Fibroblast of lung (primary cell): ENCODE measurements around the gene PTX4. TPM values are rescaled to one million over a fixed set of nuclear protein-coding genes. Genes with fewer than 3 reads are reported as not detected.

Experiments
- DNase-seq, 2 donors: peaks; one replicate each; pipeline versions ENCODE4 v3.0.0 to v3.0.0-alpha.2; 2010; ENCODE audit warnings: low read depth in 2 of 2
- H2AFZ ChIP-seq: 2 replicates; pipeline ENCODE4 v1.5.1; 2012; ENCODE audit warnings: low read length, control low read depth, inconsistent platforms
- H3K27ac ChIP-seq: 2 replicates; pipeline ENCODE4 v1.5.1; 2011; ENCODE audit warnings: low read length, control low read depth; ENCODE audit not compliant: insufficient read depth
- H3K27me3 ChIP-seq: 2 replicates; pipeline ENCODE4 v1.5.1; 2011; ENCODE audit warnings: mild to moderate bottlenecking, low read length; ENCODE audit not compliant: control insufficient read depth, insufficient read depth
- H3K36me3 ChIP-seq: 2 replicates; pipeline ENCODE4 v1.5.1; 2011; ENCODE audit warnings: low read length; ENCODE audit not compliant: control insufficient read depth, insufficient read depth
- H3K4me1 ChIP-seq: 2 replicates; pipeline ENCODE4 v1.5.1; 2011; ENCODE audit warnings: low read length; ENCODE audit not compliant: control insufficient read depth, insufficient read depth; ENCODE audit errors: extremely low read depth
- H3K4me2 ChIP-seq: 2 replicates; pipeline ENCODE4 v1.5.1; 2011; ENCODE audit warnings: low read length, control low read depth; ENCODE audit not compliant: insufficient read depth; ENCODE audit errors: extremely low read depth
- H3K4me3 ChIP-seq, 4 experiments: fragments of 200-600 bp in 1 of 4; sonication (generic) in 1 of 4; replicated peaks in 1 of 4; 2 replicates each; pipeline ENCODE4 v1.5.1; 2011 to 2016; ENCODE audit warnings: low read length in 4 of 4, low read depth in 3 of 4, mild to moderate bottlenecking in 3 of 4, control low read depth in 2 of 4, inconsistent platforms in 1 of 4, mixed read lengths in 1 of 4; ENCODE audit not compliant: insufficient read depth in 1 of 4; ENCODE audit errors: control extremely low read depth in 1 of 4
- H3K79me2 ChIP-seq: 2 replicates; pipeline ENCODE4 v1.5.1; 2012; ENCODE audit warnings: mild to moderate bottlenecking, low read length, inconsistent platforms; ENCODE audit not compliant: control insufficient read depth, insufficient read depth
- H3K9ac ChIP-seq: 2 replicates; pipeline ENCODE4 v1.5.1; 2011; ENCODE audit warnings: mild to moderate bottlenecking, low read length, control low read depth; ENCODE audit not compliant: insufficient read depth
- H3K9me3 ChIP-seq: 2 replicates; pipeline ENCODE4 v1.5.1; 2012; ENCODE audit warnings: low read depth, low read length; ENCODE audit not compliant: control insufficient read depth, insufficient read depth
- H4K20me1 ChIP-seq: 2 replicates; pipeline ENCODE4 v1.5.1; 2011; ENCODE audit warnings: low read length; ENCODE audit not compliant: control insufficient read depth, insufficient read depth; ENCODE audit errors: extremely low read depth
- CTCF ChIP-seq, 2 donors: IDR thresholded peaks in 1 of 2; conservative IDR thresholded peaks in 1 of 2; 1 replicate in 1 of 2; 2 replicates in 1 of 2; pipeline ENCODE4 v1.5.1; 2011 to 2012; ENCODE audit warnings: low read length in 2 of 2, control low read depth in 1 of 2, inconsistent platforms in 1 of 2, low read depth in 1 of 2, mild to moderate bottlenecking in 1 of 2
- EZH2 ChIP-seq: IDR thresholded peaks from 2 replicates; pipeline ENCODE4 v1.5.1; 2012; ENCODE audit warnings: low read length, control low read depth, mild to moderate bottlenecking; ENCODE audit errors: missing control alignments
- polyA plus RNA-seq, 2 donors: library from polyadenylated mRNA; depleted of rRNA in 1 of 2; stranded (reverse) in 1 of 2; unstranded in 1 of 2; fragments of >200 nt; gene quantifications; 2 replicates each; pipeline ENCODE4 v1.2.1, GENCODE V29; 2011 to 2012; ENCODE audit warnings: missing spikeins in 1 of 2
- total RNA-seq: library from RNA; depleted of rRNA; stranded (reverse); fragments of >200 nt; gene quantifications from 2 replicates; pipeline ENCODE4 v1.2.1, GENCODE V29; 2014

The PTX4 gene
- total and polyA plus RNA-seq, 2 donors (not counting 1 experiment from before 2014, with no cell fraction given), result not detected

GRCh38 chr16:1496464-1496863, 7.7 kb upstream of the PTX4 start:
- Histone ChIP-seq H3K9ac (no peak overlapping the region), H3K4me1 (no peaks in the 10 kb centered on the region), H4K20me1 (no peaks in the 10 kb centered on the region), H3K27ac (no peak overlapping the region), H3K79me2 (peaks cover 12% of the 10 kb centered on the region), H3K36me3 (peaks cover 14% of the 10 kb centered on the region), H3K4me2 (no peak overlapping the region), H3K4me3 (no peak overlapping the region), H3K27me3 (no peaks in the 10 kb centered on the region), H2AFZ (no peak overlapping the region), H3K9me3 (no peaks in the 10 kb centered on the region)
- TF ChIP-seq CTCF (conservative IDR thresholded peaks at IDR 0.05 in 1 of 2, IDR thresholded peaks at IDR 0.05 in 1 of 2; ENCODE audit: low read depth in 1 of 2, low read length in 2 of 2) (no peak), EZH2 (no peak)
- no peak for DNase-seq

GRCh38 chr16:1495889-1496262, 7.1 kb upstream of the PTX4 start:
- Histone ChIP-seq H3K27me3 (no peaks in the 10 kb centered on the region), H3K9ac (no peak overlapping the region), H3K9me3 (no peaks in the 10 kb centered on the region), H3K4me2 (no peak overlapping the region), H4K20me1 (no peaks in the 10 kb centered on the region), H3K4me1 (no peaks in the 10 kb centered on the region), H2AFZ (no peak overlapping the region), H3K4me3 (no peak overlapping the region), H3K27ac (no peak overlapping the region), H3K79me2 (peaks cover 12% of the 10 kb centered on the region), H3K36me3 (peaks cover 14% of the 10 kb centered on the region)
- TF ChIP-seq EZH2 (no peak), CTCF (conservative IDR thresholded peaks at IDR 0.05 in 1 of 2, IDR thresholded peaks at IDR 0.05 in 1 of 2; ENCODE audit: low read depth in 1 of 2, low read length in 2 of 2) (no peak)
- DNase-seq, result no peak

GRCh38 chr16:1495211-1495888, 6.6 kb upstream of the PTX4 start:
- Histone ChIP-seq H3K79me2 (peaks cover 12% of the 10 kb centered on the region), H3K4me1 (no peaks in the 10 kb centered on the region), H3K9me3 (no peaks in the 10 kb centered on the region), H3K27me3 (no peaks in the 10 kb centered on the region), H3K9ac (no peak overlapping the region), H4K20me1 (no peaks in the 10 kb centered on the region), H3K27ac (no peak overlapping the region), H2AFZ (no peak overlapping the region), H3K4me3 (no peak overlapping the region), H3K4me2 (no peak overlapping the region), H3K36me3 (peaks cover 14% of the 10 kb centered on the region)
- TF ChIP-seq CTCF (conservative IDR thresholded peaks at IDR 0.05 in 1 of 2, IDR thresholded peaks at IDR 0.05 in 1 of 2; ENCODE audit: low read depth in 1 of 2, low read length in 2 of 2), result no peak
- TF ChIP-seq EZH2, result no peak
- DNase-seq, result no peak
